Gastrocnemius medialis (tissue), 4 donors: ENCODE measurements around the gene TPSAB1.

Experiments
- POLR2A ChIP-seq, 2 donors: fragments of 450-650 bp; IDR thresholded peaks; one replicate each; pipeline ENCODE4 v1.6.1; 2017; ENCODE audit warnings: antibody characterized with exemption in 2 of 2, mild to moderate bottlenecking in 2 of 2, moderate library complexity in 2 of 2
- TF ChIP-seq, protein P1 (sequence below), 5 experiments: fragments of 450-650 bp in 3 of 5; fragments of 200-600 bp in 2 of 5; sonication (generic) in 2 of 5; IDR thresholded peaks in 4 of 5; conservative IDR thresholded peaks in 1 of 5; 1 replicate in 4 of 5; 2 replicates in 1 of 5; pipeline ENCODE4 v1.5.1; 2016 to 2019; ENCODE audit warnings: antibody characterized with exemption in 5 of 5, mild to moderate bottlenecking in 3 of 5, moderate library complexity in 3 of 5

DNA sequence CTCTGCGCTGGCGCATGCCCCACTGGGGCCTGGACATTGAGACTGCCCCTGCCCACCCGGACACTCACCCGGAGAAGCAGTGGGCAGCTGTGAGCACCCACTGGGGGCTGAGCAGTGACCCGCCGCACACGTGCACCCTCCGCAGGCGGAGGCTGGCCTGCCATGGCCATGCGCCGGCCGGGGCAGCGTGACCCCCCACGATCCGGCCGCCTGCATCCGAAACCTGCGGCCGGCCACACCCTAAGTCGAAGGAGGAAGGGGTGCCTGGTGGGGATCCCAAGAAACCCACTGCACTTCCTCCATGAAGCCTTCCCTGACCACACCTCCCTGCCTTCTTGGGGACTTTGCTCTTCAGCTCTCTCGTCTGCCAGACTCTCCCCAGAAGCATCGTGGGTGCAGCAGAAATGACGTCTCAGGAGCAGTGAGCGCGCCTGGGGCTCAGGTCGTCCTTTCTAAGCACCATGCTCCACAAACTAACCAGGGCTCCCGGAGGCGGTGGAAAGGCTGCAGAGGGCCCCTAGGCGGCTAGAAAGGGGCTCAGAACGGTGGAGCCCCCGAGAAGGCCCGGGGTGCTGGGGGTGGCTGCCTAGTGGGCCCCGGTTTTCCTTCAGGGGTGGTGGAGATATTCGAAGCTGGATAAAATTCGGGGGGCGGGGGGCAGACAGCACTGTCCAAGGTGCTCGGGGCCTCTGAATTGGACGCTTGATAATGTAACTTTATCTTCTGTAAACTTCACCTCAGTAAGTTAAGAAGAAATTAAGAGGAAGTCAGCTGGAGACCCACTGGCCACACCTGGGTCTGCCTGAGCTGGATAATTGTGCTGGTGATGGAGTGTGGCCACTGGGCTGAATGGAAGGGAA lies 16.9 kb upstream of the TPSAB1 start:
- no peak for TF ChIP-seq POLR2A (IDR thresholded peaks at IDR 0.05)
- TF ChIP-seq, protein P1, sequence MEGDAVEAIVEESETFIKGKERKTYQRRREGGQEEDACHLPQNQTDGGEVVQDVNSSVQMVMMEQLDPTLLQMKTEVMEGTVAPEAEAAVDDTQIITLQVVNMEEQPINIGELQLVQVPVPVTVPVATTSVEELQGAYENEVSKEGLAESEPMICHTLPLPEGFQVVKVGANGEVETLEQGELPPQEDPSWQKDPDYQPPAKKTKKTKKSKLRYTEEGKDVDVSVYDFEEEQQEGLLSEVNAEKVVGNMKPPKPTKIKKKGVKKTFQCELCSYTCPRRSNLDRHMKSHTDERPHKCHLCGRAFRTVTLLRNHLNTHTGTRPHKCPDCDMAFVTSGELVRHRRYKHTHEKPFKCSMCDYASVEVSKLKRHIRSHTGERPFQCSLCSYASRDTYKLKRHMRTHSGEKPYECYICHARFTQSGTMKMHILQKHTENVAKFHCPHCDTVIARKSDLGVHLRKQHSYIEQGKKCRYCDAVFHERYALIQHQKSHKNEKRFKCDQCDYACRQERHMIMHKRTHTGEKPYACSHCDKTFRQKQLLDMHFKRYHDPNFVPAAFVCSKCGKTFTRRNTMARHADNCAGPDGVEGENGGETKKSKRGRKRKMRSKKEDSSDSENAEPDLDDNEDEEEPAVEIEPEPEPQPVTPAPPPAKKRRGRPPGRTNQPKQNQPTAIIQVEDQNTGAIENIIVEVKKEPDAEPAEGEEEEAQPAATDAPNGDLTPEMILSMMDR (IDR thresholded peaks at IDR 0.05 in 4 of 5, conservative IDR thresholded peaks at IDR 0.05 in 1 of 5), result no peak
